AG10803 (cell line): Measurements from ENCODE around the gene BEND5.
A peak's percentile ranks its signal among the peaks of the same experiment; 100 is the strongest.

Experiments
- DNase-seq: peaks from one replicate; pipeline ENCODE4 v3.0.0; 2010; ENCODE audit warnings: low read depth
- H3K4me3 ChIP-seq: 2 replicates; pipeline ENCODE4 v1.5.1; 2011; ENCODE audit warnings: mild to moderate bottlenecking, low read length, control low read depth
- TF ChIP-seq, protein P1 (sequence below): conservative IDR thresholded peaks from 2 replicates; pipeline ENCODE4 v1.5.1; 2011; ENCODE audit warnings: mild to moderate bottlenecking, low read length, control low read depth, inconsistent platforms

BEND5 gene

GRCh38 chr1:48693674-48694320 lies 82.9 kb downstream of the BEND5 start:
- no peak overlapping the region for H3K4me3 ChIP-seq
- DNase-seq = no peak

GRCh38 chr1:48693180-48693579 lies 83.5 kb downstream of the BEND5 start:
- H3K4me3 ChIP-seq = no peak overlapping the region
- DNase-seq = no peak
- TF ChIP-seq, protein P1, sequence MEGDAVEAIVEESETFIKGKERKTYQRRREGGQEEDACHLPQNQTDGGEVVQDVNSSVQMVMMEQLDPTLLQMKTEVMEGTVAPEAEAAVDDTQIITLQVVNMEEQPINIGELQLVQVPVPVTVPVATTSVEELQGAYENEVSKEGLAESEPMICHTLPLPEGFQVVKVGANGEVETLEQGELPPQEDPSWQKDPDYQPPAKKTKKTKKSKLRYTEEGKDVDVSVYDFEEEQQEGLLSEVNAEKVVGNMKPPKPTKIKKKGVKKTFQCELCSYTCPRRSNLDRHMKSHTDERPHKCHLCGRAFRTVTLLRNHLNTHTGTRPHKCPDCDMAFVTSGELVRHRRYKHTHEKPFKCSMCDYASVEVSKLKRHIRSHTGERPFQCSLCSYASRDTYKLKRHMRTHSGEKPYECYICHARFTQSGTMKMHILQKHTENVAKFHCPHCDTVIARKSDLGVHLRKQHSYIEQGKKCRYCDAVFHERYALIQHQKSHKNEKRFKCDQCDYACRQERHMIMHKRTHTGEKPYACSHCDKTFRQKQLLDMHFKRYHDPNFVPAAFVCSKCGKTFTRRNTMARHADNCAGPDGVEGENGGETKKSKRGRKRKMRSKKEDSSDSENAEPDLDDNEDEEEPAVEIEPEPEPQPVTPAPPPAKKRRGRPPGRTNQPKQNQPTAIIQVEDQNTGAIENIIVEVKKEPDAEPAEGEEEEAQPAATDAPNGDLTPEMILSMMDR = no peak

More at GRCh38 chr1:48693674-48694320, 82.9 kb downstream of the BEND5 start:
- TF ChIP-seq, protein P1 = no peak

DNA sequence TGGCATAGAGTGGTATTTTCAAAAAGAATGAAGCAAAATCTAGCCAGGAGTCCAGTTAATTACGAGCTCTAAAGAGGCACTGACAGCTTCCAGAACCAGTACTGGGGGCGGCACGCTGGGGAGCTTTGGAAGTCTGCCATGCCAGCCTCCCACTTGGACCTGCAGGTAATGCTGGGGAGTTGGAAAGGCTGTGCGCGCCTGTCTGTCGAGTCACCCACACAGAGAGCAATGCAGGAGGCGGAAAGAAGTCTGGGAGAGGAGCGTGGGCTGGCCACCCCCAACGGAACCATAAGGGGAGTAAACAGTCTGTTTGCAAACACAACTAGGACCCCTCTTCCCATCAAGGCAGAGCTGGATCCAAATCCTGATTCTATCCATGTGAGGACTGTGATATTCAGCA lies 84.5 kb downstream of the BEND5 start:
- no peak for DNase-seq
- TF ChIP-seq, protein P1 = no peak
- no peak overlapping the region for H3K4me3 ChIP-seq

DNA sequence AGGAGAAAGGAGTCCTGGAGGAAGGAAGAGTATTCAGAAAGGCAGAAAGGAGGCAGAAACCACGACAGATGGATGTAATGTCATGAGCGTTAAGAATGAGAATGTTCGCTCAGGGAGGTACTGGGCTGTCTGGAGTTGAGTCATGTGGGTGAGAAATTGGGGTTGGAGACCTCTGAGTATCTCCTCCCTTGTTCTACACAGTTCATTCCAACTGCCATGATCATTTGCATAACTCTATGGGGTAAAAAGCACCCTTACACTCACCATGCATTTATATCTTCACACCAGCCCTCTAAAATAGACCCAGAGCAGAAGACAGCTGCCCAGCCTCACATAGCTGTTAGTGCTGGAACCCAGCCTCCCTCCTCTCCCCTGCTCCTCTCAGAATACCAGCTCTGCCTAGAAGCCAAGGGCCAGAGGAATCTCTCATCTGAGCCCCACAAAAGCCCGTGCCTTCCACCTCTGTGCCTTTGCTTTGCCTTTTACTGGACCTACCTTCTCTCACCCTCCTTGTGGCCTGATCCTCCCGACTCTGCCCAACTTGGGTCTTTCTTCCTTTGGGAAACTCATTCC lies 85.2 kb downstream of the BEND5 start:
- DNase-seq = no peak
- TF ChIP-seq, protein P1 = no peak
- H3K4me3 ChIP-seq = no peak overlapping the region

DNA sequence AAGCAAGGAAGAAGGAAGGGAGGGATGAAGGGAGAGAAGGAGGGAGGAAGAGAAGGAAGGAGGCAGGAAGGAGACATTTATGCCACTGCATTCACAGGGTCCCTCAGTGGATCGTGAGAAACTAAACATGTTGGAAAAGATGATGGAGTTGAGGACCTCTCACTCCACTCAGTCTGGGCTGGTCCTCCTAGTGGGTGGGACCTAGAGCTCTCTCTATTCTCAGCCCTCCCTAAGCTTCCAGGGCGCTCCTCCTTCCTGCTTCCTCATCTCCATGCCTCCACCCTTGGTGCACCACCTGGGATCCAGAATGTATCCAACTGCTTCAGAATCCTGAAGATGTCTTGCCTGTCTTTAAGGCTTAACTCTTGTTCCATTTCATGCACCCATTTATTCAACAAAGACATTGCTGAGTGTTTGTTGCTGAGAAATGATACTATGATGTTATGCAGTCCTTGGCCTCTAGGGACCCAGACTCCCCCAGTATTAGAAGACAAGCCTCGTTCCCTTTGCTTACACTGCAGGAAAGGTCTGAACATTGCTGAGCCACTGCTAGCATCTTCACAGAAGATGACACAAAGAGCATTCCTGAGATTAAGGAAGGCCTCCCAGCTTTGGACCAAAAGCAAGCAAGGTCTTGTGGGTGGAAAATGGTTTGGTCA lies 88.5 kb downstream of the BEND5 start:
- TF ChIP-seq, protein P1 = peak; percentile 41
- H3K4me3 ChIP-seq = no peak overlapping the region
- DNase-seq = no peak

DNA sequence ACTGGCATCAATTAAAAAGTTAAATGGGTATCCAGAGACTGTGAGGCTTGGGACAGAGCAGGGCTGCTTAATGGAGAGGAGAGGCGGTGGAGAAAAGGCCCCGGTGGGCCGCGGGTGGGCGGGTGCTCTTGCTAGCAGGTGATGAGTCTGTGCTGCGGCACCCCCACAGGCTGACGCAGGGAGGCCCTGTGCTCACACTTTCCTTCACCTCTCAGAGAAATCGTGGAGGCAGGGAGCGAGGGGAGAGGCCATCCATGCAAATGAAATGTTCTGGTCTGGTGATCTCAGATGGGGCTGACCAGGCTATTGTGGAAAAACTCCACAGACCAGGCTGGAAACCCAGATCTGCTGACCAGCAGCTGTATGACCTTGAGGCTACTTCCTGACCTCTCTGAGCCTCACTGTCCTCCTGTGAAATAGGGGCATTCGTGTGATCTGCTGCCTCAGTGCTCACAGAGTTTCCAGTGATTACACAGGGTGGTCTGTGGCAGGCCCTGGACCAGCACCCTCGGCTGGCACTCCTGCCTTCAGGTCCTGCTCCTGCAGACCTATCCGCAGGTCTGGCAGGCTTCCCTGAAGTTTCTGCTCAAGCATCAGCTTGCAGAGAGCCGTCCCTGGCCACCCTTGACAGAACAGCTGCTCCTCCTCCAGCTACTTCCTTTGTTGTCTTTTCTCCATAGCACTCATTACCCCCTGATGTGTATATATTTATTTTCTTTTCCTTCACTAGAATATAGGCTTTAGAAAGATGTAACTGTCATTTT lies 89.2 kb downstream of the BEND5 start:
- H3K4me3 ChIP-seq = no peak overlapping the region
- TF ChIP-seq, protein P1 = no peak
- DNase-seq = no peak
